Fibroblast of pulmonary artery (primary cell): Measurements from ENCODE around the gene GTF2E1.
"Not testable (repeated sequence)": the region's sequence is repeated elsewhere in the genome, so short reads cannot be mapped to it uniquely, and the experiment has no call there.

Experiments used
- DNase-seq: peaks from one replicate; pipeline ENCODE4 v3.0.0-alpha.2; 2010; ENCODE audit warnings: low read depth
- H3K4me3 ChIP-seq: replicated peaks from 2 replicates; pipeline ENCODE4 v1.5.1; 2011; ENCODE audit warnings: low read depth, mild to moderate bottlenecking, control low read depth, low read length, moderate library complexity
- CTCF ChIP-seq: IDR thresholded peaks from 2 replicates; pipeline ENCODE4 v1.5.1; 2011; ENCODE audit warnings: mild to moderate bottlenecking, control low read depth, low read length, inconsistent platforms; ENCODE audit errors: missing control alignments

Gene GTF2E1

GRCh38 chr3:120753810-120754209, 11.3 kb downstream of the GTF2E1 start:
- H3K4me3 ChIP-seq: no peak overlapping the region
- no peak for TF ChIP-seq CTCF
- peak; percentile 31 for DNase-seq

- no peak overlapping the region for H3K4me3 ChIP-seq
- DNase-seq: no peak
- TF ChIP-seq CTCF: no peak
Observed at GRCh38 chr3:120756061-120756460, 13.5 kb downstream of the GTF2E1 start.

GRCh38 chr3:120758551-120758950, 16.0 kb downstream of the GTF2E1 start:
- DNase-seq: not testable (repeated sequence)

GRCh38 chr3:120762615-120763014, 20.1 kb downstream of the GTF2E1 start:
- H3K4me3 ChIP-seq: no peak overlapping the region
- TF ChIP-seq CTCF: no peak
- peak; percentile 2 for DNase-seq

More at GRCh38 chr3:120758551-120758950, 16.0 kb downstream of the GTF2E1 start:
- H3K4me3 ChIP-seq: not testable (repeated sequence)

- TF ChIP-seq CTCF: no peak
- no peak overlapping the region for H3K4me3 ChIP-seq
- peak; percentile 9 for DNase-seq
Observed at GRCh38 chr3:120763601-120764000, 21.1 kb downstream of the GTF2E1 start.

- DNase-seq: no peak
- H3K4me3 ChIP-seq: no peak overlapping the region
- no peak for TF ChIP-seq CTCF
Observed at GRCh38 chr3:120764206-120764605, 21.7 kb downstream of the GTF2E1 start.

GRCh38 chr3:120765830-120766493, 23.4 kb downstream of the GTF2E1 start:
- TF ChIP-seq CTCF: no peak
- no peak overlapping the region for H3K4me3 ChIP-seq
- DNase-seq: no peak
